Liver (tissue), 3 donors: ENCODE data around the gene CHD1.

Experiments
- EGR1 ChIP-seq, 2 donors: IDR thresholded peaks; 2 replicates each; pipeline ENCODE4 v1.6.1; 2016 to 2018; ENCODE audit warnings: antibody characterized with exemption in 2 of 2, low read depth in 2 of 2
- FOXA1 ChIP-seq: IDR thresholded peaks from 2 replicates; pipeline ENCODE4 v1.6.1; 2016; ENCODE audit warnings: antibody characterized with exemption
- HNF4A ChIP-seq, 2 donors: conservative IDR thresholded peaks; 2 replicates each; pipeline ENCODE4 v1.6.1; 2016; ENCODE audit warnings: antibody characterized with exemption in 2 of 2, mild to moderate bottlenecking in 2 of 2
- TF ChIP-seq, protein P1 (sequence below): IDR thresholded peaks from 2 replicates; pipeline ENCODE4 v1.6.1; 2016; ENCODE audit warnings: antibody characterized with exemption, mild to moderate bottlenecking
- TF ChIP-seq, protein P2 (sequence below): fragments of 150-350 bp; IDR thresholded peaks from 2 replicates; pipeline ENCODE4 v1.5.1; 2017; ENCODE audit warnings: improper control_type of control experiment, low read depth, low read length; ENCODE audit not compliant: missing input control
- donor health status: healthy.
- donor health status: healthy.

DNA sequence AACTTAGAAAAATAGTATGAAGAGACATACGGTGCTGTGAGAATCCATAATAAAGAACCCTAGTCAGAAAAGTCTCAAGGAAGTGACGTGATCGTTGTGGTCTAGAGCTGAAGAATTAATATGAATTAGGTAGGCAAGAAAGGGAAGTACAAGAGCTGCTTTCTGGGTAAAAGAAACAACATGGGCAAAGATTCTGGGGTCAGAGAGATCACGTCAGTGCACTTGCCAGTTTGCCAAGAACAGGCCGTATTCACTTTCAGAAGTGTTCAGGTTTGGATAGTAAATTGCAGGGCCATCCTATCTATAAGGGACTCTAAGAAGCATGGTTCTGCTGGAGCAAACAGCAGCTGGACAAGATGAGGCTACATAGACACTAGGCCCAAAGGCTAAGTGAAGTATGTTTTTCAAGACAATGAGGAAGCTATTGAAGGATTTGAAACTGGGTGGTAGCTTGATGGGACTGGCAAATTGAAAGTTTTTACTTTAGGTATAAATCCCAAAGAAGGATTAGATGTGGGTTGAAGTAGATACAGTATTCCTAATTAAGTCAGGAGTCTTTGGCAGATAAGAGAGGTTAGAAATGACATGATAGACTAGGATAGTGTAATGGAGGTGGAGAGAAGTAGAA is 4.8 kb upstream of the CHD1 start:
- TF ChIP-seq, protein P1, sequence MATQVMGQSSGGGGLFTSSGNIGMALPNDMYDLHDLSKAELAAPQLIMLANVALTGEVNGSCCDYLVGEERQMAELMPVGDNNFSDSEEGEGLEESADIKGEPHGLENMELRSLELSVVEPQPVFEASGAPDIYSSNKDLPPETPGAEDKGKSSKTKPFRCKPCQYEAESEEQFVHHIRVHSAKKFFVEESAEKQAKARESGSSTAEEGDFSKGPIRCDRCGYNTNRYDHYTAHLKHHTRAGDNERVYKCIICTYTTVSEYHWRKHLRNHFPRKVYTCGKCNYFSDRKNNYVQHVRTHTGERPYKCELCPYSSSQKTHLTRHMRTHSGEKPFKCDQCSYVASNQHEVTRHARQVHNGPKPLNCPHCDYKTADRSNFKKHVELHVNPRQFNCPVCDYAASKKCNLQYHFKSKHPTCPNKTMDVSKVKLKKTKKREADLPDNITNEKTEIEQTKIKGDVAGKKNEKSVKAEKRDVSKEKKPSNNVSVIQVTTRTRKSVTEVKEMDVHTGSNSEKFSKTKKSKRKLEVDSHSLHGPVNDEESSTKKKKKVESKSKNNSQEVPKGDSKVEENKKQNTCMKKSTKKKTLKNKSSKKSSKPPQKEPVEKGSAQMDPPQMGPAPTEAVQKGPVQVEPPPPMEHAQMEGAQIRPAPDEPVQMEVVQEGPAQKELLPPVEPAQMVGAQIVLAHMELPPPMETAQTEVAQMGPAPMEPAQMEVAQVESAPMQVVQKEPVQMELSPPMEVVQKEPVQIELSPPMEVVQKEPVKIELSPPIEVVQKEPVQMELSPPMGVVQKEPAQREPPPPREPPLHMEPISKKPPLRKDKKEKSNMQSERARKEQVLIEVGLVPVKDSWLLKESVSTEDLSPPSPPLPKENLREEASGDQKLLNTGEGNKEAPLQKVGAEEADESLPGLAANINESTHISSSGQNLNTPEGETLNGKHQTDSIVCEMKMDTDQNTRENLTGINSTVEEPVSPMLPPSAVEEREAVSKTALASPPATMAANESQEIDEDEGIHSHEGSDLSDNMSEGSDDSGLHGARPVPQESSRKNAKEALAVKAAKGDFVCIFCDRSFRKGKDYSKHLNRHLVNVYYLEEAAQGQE: no peak
- TF ChIP-seq HNF4A (conservative IDR thresholded peaks at IDR 0.05) (no peak), FOXA1 (no peak), EGR1 (IDR thresholded peaks at IDR 0.05; ENCODE audit: low read depth in 2 of 2) (no peak)
- TF ChIP-seq, protein P2, sequence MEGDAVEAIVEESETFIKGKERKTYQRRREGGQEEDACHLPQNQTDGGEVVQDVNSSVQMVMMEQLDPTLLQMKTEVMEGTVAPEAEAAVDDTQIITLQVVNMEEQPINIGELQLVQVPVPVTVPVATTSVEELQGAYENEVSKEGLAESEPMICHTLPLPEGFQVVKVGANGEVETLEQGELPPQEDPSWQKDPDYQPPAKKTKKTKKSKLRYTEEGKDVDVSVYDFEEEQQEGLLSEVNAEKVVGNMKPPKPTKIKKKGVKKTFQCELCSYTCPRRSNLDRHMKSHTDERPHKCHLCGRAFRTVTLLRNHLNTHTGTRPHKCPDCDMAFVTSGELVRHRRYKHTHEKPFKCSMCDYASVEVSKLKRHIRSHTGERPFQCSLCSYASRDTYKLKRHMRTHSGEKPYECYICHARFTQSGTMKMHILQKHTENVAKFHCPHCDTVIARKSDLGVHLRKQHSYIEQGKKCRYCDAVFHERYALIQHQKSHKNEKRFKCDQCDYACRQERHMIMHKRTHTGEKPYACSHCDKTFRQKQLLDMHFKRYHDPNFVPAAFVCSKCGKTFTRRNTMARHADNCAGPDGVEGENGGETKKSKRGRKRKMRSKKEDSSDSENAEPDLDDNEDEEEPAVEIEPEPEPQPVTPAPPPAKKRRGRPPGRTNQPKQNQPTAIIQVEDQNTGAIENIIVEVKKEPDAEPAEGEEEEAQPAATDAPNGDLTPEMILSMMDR: no peak
